CD4-positive, CD25-positive, alpha-beta regulatory T cell (primary cell): ENCODE results near the gene RUFY2. TPM values are rescaled to one million over a fixed set of nuclear protein-coding genes. Genes with fewer than 3 reads are reported as not detected.
"Not testable (repeated sequence)": the region's sequence is repeated elsewhere in the genome, so short reads cannot be mapped to it uniquely, and the experiment has no call there.

Source experiments
- ATAC-seq, 2 donors: fragments of 150-1000 bp; cut with Tn5 transposase; one replicate each; pipeline ENCODE4 v1.10.0; 2021; ENCODE audit warnings: low read depth in 2 of 2, moderate number of reproducible peaks in 2 of 2, moderate library complexity in 1 of 2
- DNase-seq, 3 donors: peaks; one replicate each; pipeline versions ENCODE4 v3.0.0 to v3.0.0-alpha.2; 2012 to 2022; ENCODE audit warnings: mixed read lengths in 1 of 3
- H3K27ac ChIP-seq: one replicate; pipeline ENCODE4 v1.7.0; 2013; ENCODE audit warnings: mild to moderate bottlenecking, low read length; ENCODE audit not compliant: insufficient read depth, poor library complexity, severe bottlenecking
- H3K27me3 ChIP-seq: one replicate; pipeline ENCODE4 v1.7.0; 2013; ENCODE audit warnings: low read length; ENCODE audit not compliant: control insufficient read depth, insufficient read depth
- H3K36me3 ChIP-seq: one replicate; pipeline ENCODE4 v1.7.0; 2013; ENCODE audit warnings: mild to moderate bottlenecking, low read length, moderate library complexity; ENCODE audit not compliant: control insufficient read depth, insufficient read depth
- H3K4me1 ChIP-seq: 2 replicates; pipeline ENCODE4 v1.7.0; 2013; ENCODE audit warnings: mild to moderate bottlenecking, low read length; ENCODE audit not compliant: insufficient read depth, control insufficient read depth, poor library complexity, severe bottlenecking
- H3K4me3 ChIP-seq: one replicate; pipeline ENCODE4 v1.7.0; 2013; ENCODE audit warnings: low read depth, mild to moderate bottlenecking, low read length, moderate library complexity
- H3K9me3 ChIP-seq, 2 experiments: 1 replicate in 1 of 2; 2 replicates in 1 of 2; pipeline ENCODE4 v1.7.0; 2013; ENCODE audit warnings: low read length in 2 of 2, mild to moderate bottlenecking in 1 of 2, moderate library complexity in 1 of 2; ENCODE audit not compliant: control insufficient read depth in 2 of 2
- H3K27ac Mint-ChIP-seq, 3 donors: one replicate each; pipeline ENCODE4 v1.8.0; 2020 to 2022; ENCODE audit warnings: mild to moderate bottlenecking in 3 of 3, mixed read lengths in 3 of 3, moderate library complexity in 2 of 3
- H3K27me3 Mint-ChIP-seq: one replicate; pipeline ENCODE4 v1.8.0; 2022; ENCODE audit warnings: mild to moderate bottlenecking, mixed read lengths
- H3K36me3 Mint-ChIP-seq: one replicate; pipeline ENCODE4 v1.8.0; 2020; ENCODE audit warnings: mixed read lengths
- H3K4me1 Mint-ChIP-seq, 4 donors: one replicate each; pipeline ENCODE4 v1.8.0; 2020 to 2022; ENCODE audit warnings: mixed read lengths in 4 of 4, mild to moderate bottlenecking in 1 of 4
- H3K4me3 Mint-ChIP-seq, 4 donors: one replicate each; pipeline ENCODE4 v1.8.0; 2020 to 2022; ENCODE audit warnings: mild to moderate bottlenecking in 4 of 4, mixed read lengths in 4 of 4, moderate library complexity in 3 of 4
- H3K9me3 Mint-ChIP-seq, 7 donors: one replicate each; pipeline ENCODE4 v1.8.0; 2020 to 2022; ENCODE audit warnings: mixed read lengths in 7 of 7, mild to moderate bottlenecking in 3 of 7, moderate library complexity in 2 of 7
- polyA plus RNA-seq, 4 donors: library from polyadenylated mRNA; unstranded; fragments of 300-500 nt; fragmentation: Illumina TruSeq; gene quantifications; one replicate each; pipeline ENCODE4 v1.2.3, GENCODE V29; 2021
- total RNA-seq: library from RNA; stranded (reverse); gene quantifications from one replicate; pipeline ENCODE4 v1.2.3, GENCODE V29; 2022

Gene RUFY2
- total and polyA plus RNA-seq, 5 donors from 2014 or later = 4.5 to 18.9 (median 7.7) TPM

DNA sequence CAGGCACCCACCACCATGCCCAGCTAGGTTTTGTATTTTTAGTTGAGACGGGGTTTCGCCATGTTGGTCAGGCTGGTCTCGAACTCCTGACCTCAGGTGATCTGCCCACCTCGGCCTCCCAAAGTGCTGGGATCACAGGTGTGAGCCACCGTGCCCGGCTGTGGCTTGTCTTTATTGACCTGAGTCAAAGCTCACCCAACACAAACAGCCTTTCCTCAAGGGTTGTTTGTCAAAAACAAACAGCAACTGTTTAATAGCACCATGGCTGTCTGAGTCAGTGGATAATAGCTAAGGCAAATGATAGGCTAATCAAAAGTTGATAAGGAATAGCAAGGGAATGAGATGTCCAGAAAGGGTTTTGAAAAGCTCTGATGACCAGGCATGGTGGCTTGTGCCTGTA lies 92.1 kb downstream of the RUFY2 start:
- DNase-seq, H3K27ac Mint-ChIP-seq, H3K36me3 ChIP-seq, ATAC-seq, H3K4me1 ChIP-seq, H3K27me3 Mint-ChIP-seq, H3K27me3 ChIP-seq, H3K27ac ChIP-seq, H3K36me3 Mint-ChIP-seq, H3K4me3 Mint-ChIP-seq, H3K4me3 ChIP-seq: not testable (repeated sequence)
- Mint-ChIP-seq H3K9me3 (peaks cover 0 to 15% (median 2%) of the 10 kb centered on the region in 7 donors), H3K4me1 (peaks cover 6 to 13% (median 9%) of the 10 kb centered on the region in 4 donors)
- H3K9me3 ChIP-seq = peaks cover 13 to 14% of the 10 kb centered on the region in 2 experiments

DNA sequence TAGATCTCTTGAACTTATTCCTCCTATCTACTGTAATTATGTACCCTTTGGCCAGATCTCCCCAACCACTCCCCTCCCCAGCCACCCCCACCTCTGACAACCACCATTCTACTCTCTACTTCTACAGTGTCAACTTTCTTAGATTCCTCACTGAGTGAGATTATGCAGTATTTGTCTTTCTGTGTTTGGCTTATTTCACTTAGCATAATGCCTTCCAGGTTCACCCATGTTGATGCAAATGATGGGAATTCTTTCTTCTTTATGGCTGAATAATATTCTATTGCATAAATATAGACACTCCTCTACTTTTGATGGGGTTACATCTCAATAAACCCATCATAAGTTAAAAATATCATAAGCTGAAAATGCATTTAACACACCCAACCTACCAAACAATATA lies 96.5 kb downstream of the RUFY2 start:
- Mint-ChIP-seq H3K27ac (peak overlapping the region in 1 of 3 donors; percentile 66), H3K4me1 (peaks cover 6 to 13% (median 9%) of the 10 kb centered on the region in 4 donors), H3K4me3 (no peak overlapping the region), H3K9me3 (peaks cover 0 to 3% (median 0%) of the 10 kb centered on the region in 7 donors), H3K36me3 (peaks cover 4% of the 10 kb centered on the region), H3K27me3 (no peaks in the 10 kb centered on the region)
- no peak for DNase-seq
- no peaks in the 10 kb centered on the region for H3K9me3 ChIP-seq
- no peak overlapping the region for H3K27ac ChIP-seq
- H3K36me3 ChIP-seq = no peaks in the 10 kb centered on the region
- no peak overlapping the region for H3K4me3 ChIP-seq
- H3K4me1 ChIP-seq = peaks cover 6% of the 10 kb centered on the region
- no peak for ATAC-seq
- no peaks in the 10 kb centered on the region for H3K27me3 ChIP-seq

DNA sequence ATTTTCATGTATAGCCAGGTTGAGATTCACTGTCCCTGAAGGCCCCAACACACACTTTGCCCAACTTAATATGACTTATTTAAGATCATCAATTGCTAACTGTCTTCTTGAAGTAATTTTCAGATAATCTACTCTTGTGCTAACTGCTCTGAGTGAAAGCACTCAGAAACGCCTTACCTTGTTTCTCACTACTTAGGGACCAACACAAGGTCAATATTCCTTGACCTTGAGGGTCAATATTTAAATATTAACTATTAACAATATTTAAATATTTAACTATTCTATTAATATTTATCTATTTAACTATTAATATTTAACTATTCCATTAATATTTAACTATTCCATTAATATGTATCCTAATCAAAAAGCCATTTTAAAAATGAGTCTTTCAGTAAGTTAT lies 101.2 kb downstream of the RUFY2 start:
- Histone ChIP-seq H3K4me3 (no peak overlapping the region), H3K4me1 (no peaks in the 10 kb centered on the region), H3K9me3 (no peaks in the 10 kb centered on the region), H3K27me3 (no peaks in the 10 kb centered on the region), H3K36me3 (no peaks in the 10 kb centered on the region), H3K27ac (no peak overlapping the region)
- Mint-ChIP-seq H3K27ac (no peak overlapping the region), H3K4me3 (no peak overlapping the region), H3K9me3 (no peaks in the 10 kb centered on the region), H3K36me3 (no peaks in the 10 kb centered on the region), H3K4me1 (no peaks in the 10 kb centered on the region), H3K27me3 (no peaks in the 10 kb centered on the region)
- ATAC-seq = no peak
- no peak for DNase-seq

DNA sequence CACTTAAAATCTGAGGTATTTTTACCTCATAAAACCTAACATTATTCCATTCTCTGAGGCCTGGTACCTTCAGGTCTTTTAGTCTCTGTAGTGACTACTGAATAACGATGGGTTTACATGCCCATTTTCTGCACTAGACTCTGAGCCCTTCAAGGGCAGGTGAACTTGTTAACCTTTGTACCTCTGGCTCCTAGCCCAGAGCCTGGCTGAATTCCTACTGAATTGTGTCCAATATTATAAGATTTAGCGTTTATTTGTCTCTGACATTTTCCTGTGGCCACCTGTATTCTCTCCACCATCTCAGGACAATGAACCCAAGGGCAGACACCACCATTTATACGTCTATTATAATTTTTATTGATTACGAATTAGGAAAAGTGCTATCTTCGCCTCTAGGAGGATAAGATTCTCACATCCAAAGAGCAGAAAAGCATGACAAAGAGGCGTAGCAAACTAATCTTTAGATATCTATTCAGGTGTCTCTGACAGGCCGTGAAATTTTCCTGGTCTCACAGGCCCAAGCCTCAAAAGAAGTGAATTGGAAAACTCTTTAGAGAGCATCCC lies 103.1 kb downstream of the RUFY2 start:
- H3K4me1 Mint-ChIP-seq = no peaks in the 10 kb centered on the region
- Histone ChIP-seq H3K9me3 (no peaks in the 10 kb centered on the region), H3K4me3 (no peak overlapping the region), H3K36me3 (no peaks in the 10 kb centered on the region), H3K27ac (no peak overlapping the region), H3K27me3 (no peaks in the 10 kb centered on the region), H3K4me1 (no peaks in the 10 kb centered on the region)
- H3K36me3 Mint-ChIP-seq = no peaks in the 10 kb centered on the region
- H3K27ac Mint-ChIP-seq = no peak overlapping the region
- ATAC-seq (no peak), DNase-seq (no peak)
- H3K4me3 Mint-ChIP-seq = no peak overlapping the region
- H3K9me3 Mint-ChIP-seq = no peaks in the 10 kb centered on the region
- H3K27me3 Mint-ChIP-seq = no peaks in the 10 kb centered on the region

DNA sequence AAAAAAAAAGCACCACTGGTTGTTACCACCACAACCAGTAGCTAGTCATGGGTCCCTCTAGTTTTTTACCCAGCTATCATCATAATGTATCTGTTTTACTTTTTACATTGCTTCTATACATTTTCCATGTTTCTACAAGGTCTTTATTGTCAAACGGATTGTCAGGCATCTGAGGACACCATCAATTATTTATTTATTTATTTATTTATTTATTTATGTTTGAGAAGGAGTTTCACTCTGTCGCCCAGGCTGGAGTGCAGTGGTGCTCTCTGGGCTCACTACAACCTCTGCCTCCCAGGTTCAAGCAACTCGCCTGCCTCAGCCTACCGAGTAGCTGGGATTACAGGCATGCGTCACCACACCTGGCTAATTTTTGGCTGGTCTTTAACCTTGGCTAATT lies 104.2 kb downstream of the RUFY2 start:
- H3K4me3 Mint-ChIP-seq = no peak overlapping the region

DNA sequence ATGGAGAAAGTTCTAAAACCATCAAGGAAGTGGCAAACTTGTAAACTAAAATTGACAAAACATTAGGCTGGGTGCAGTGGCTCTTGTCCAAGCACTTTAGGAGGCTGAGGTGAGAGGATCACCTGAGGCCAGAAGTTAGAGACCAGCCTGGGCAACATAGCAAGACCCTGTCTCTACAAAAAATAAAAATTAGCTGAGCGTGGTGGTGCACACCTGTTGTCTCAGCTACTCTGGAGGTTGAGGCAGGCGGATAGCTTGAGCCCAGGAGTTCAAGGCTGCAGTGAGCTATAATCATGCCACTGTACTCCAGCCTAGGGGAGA lies 104.6 kb downstream of the RUFY2 start:
- DNase-seq = no peak
- H3K4me1 Mint-ChIP-seq = no peaks in the 10 kb centered on the region
- Histone ChIP-seq H3K9me3 (no peaks in the 10 kb centered on the region), H3K36me3 (no peaks in the 10 kb centered on the region), H3K4me3 (no peak overlapping the region), H3K27ac (no peak overlapping the region), H3K27me3 (no peaks in the 10 kb centered on the region), H3K4me1 (no peaks in the 10 kb centered on the region)
- no peak overlapping the region for H3K27ac Mint-ChIP-seq
- H3K27me3 Mint-ChIP-seq = no peaks in the 10 kb centered on the region
- no peaks in the 10 kb centered on the region for H3K9me3 Mint-ChIP-seq
- H3K4me3 Mint-ChIP-seq = no peak overlapping the region
- H3K36me3 Mint-ChIP-seq = no peaks in the 10 kb centered on the region
- no peak for ATAC-seq

More for the DNA sequence above, 104.2 kb downstream of the RUFY2 start:
- DNase-seq (no peak), ATAC-seq (no peak)
- Histone ChIP-seq H3K27me3 (no peaks in the 10 kb centered on the region), H3K9me3 (no peaks in the 10 kb centered on the region), H3K4me1 (no peaks in the 10 kb centered on the region), H3K4me3 (no peak overlapping the region), H3K36me3 (no peaks in the 10 kb centered on the region), H3K27ac (no peak overlapping the region)
- H3K36me3 Mint-ChIP-seq = no peaks in the 10 kb centered on the region
- H3K27ac Mint-ChIP-seq = no peak overlapping the region
- H3K27me3 Mint-ChIP-seq = no peaks in the 10 kb centered on the region
- no peaks in the 10 kb centered on the region for H3K9me3 Mint-ChIP-seq
- H3K4me1 Mint-ChIP-seq = no peaks in the 10 kb centered on the region

DNA sequence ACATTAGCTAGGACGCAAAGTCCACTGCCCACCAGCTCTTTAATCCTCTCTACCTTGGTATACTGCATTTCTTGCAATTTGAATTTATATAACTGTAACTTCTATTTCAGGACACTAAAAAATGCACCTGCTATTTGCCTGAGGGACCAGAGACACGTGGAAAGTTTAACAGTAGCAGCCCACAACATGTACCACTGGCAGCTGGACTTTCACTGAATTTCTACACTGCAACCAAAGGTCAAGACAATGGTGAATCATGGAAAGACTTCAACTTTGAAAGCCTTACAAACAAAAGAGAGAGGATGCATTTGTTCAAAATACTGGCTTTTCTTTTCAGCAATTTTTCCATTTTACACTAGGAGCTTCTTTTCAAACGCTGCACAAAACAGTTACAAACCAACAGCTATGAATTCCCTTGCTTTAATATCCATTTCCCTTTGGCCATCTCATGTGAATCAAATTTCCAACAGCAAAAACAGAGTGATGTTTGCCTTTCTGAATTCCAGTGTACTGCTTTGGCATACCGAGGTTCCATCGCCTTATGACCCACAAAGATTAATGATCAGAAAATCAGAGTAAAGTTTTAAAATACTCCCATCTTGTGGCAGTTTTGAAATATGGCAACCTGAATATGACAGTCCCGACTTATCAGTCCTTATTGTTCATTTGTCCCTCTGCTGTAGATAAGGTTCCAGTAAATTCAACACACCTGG lies 105.1 kb downstream of the RUFY2 start:
- Histone ChIP-seq H3K36me3 (no peaks in the 10 kb centered on the region), H3K9me3 (no peaks in the 10 kb centered on the region), H3K4me1 (no peaks in the 10 kb centered on the region), H3K4me3 (no peak overlapping the region), H3K27me3 (no peaks in the 10 kb centered on the region), H3K27ac (no peak overlapping the region)
- Mint-ChIP-seq H3K27ac (no peak overlapping the region), H3K4me1 (no peaks in the 10 kb centered on the region), H3K27me3 (no peaks in the 10 kb centered on the region), H3K4me3 (no peak overlapping the region), H3K9me3 (no peaks in the 10 kb centered on the region), H3K36me3 (no peaks in the 10 kb centered on the region)
- peak in 2 of 3 donors; percentile 24 to 49 for DNase-seq
- ATAC-seq = peak; percentile 53 to 55

DNA sequence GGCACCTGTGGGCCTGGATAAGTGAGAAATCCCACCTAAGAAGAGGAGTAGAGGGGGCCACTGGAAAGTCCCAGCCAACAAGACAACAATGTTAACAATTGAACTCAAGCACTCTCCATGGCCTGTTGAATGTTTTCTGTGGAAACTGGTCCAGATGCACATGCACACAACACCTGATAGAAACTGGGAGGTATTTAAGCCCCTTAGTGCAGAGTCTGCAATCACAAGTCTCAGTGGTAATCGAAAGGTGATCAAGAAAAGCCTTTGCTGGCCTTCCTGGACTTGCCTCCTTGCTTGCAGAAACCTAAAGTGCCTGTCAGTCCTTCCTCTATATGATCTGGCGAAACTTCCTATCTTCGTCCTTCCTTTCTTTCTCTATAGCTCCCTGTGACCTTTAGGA lies 105.8 kb downstream of the RUFY2 start:
- DNase-seq (no peak), ATAC-seq (no peak)
- no peaks in the 10 kb centered on the region for H3K9me3 Mint-ChIP-seq
- no peaks in the 10 kb centered on the region for H3K4me1 Mint-ChIP-seq
- H3K27ac Mint-ChIP-seq = no peak overlapping the region
- Histone ChIP-seq H3K4me3 (no peak overlapping the region), H3K36me3 (no peaks in the 10 kb centered on the region), H3K27ac (no peak overlapping the region), H3K9me3 (no peaks in the 10 kb centered on the region), H3K4me1 (no peaks in the 10 kb centered on the region), H3K27me3 (no peaks in the 10 kb centered on the region)
- no peak overlapping the region for H3K4me3 Mint-ChIP-seq
- H3K36me3 Mint-ChIP-seq = no peaks in the 10 kb centered on the region
- H3K27me3 Mint-ChIP-seq = no peaks in the 10 kb centered on the region
